T-cell (primary cell): ENCODE measurements around the gene DDX43. TPM values are rescaled to one million over a fixed set of nuclear protein-coding genes. Genes with fewer than 3 reads are reported as not detected.

Experiments used
- ATAC-seq, 4 experiments: fragments of 200-7000 bp in 3 of 4; fragments of 150-1000 bp in 1 of 4; cut with Tn5 transposase; replicated peaks in 1 of 4; 1 replicate in 3 of 4; 2 replicates in 1 of 4; pipeline ENCODE4 v1.10.0; 2021; ENCODE audit warnings: moderate library complexity in 3 of 4, mild to moderate bottlenecking in 2 of 4, moderate number of reproducible peaks in 1 of 4
- CTCF ChIA-PET, 2 donors: fragments of 300-600 bp; sonication (Branson Sonifier 250); formaldehyde crosslinking; loops; one replicate each; lab custom pipeline; 2022; ENCODE audit warnings: antibody characterized with exemption in 2 of 2; lab: Charles Lee
- POLR2A ChIA-PET, 2 donors: fragments of 300-600 bp; sonication (Branson Sonifier 250); formaldehyde crosslinking; loops; one replicate each; lab custom pipeline; 2022; ENCODE audit warnings: antibody characterized with exemption in 2 of 2; lab: Charles Lee
- DNase-seq, 35 experiments: peaks; one replicate each; pipeline versions ENCODE4 v3.0.0 to v3.0.0-alpha.2; 2013 to 2023
- H3K27ac ChIP-seq: one replicate; pipeline ENCODE4 v1.5.1; 2013; ENCODE audit warnings: low read length
- H3K27me3 ChIP-seq, 2 experiments: replicated peaks in 1 of 2; 1 replicate in 1 of 2; 2 replicates in 1 of 2; pipeline versions ENCODE4 v1.6.1 to v1.7.0; 2013; ENCODE audit warnings: low read length in 1 of 2, mixed read lengths in 1 of 2; ENCODE audit not compliant: control insufficient read depth in 2 of 2, insufficient read depth in 2 of 2; ENCODE audit errors: extremely low read depth in 1 of 2
- H3K36me3 ChIP-seq, 2 donors: 1 replicate in 1 of 2; 2 replicates in 1 of 2; pipeline versions ENCODE4 v1.6.1 to v1.7.0; 2013; ENCODE audit warnings: low read length in 1 of 2; ENCODE audit not compliant: control insufficient read depth in 2 of 2, insufficient read depth in 1 of 2; ENCODE audit errors: extremely low read depth in 1 of 2
- H3K4me1 ChIP-seq, 2 experiments: 1 replicate in 1 of 2; 2 replicates in 1 of 2; pipeline versions ENCODE4 v1.6.1 to v1.7.0; 2013; ENCODE audit warnings: low read length in 2 of 2, mixed read lengths in 1 of 2; ENCODE audit not compliant: insufficient read depth in 2 of 2, control insufficient read depth in 1 of 2; ENCODE audit errors: extremely low read depth in 1 of 2
- H3K4me3 ChIP-seq, 2 donors: 1 replicate in 1 of 2; 2 replicates in 1 of 2; pipeline versions ENCODE4 v1.5.1 to v1.7.0; 2013; ENCODE audit warnings: mild to moderate bottlenecking in 2 of 2, low read length in 1 of 2, moderate library complexity in 1 of 2; ENCODE audit not compliant: control insufficient read depth in 1 of 2; ENCODE audit errors: extremely low read depth in 1 of 2
- H3K9me3 ChIP-seq: 2 replicates; pipeline ENCODE4 v1.7.0; 2013
- H3K27ac Mint-ChIP-seq, 2 donors: one replicate each; pipeline ENCODE4 v1.8.0; 2020 to 2021; ENCODE audit warnings: mild to moderate bottlenecking in 2 of 2, mixed read lengths in 2 of 2
- H3K27me3 Mint-ChIP-seq, 2 donors: one replicate each; pipeline ENCODE4 v1.8.0; 2021 to 2022; ENCODE audit warnings: mixed read lengths in 2 of 2
- H3K36me3 Mint-ChIP-seq: one replicate; pipeline ENCODE4 v1.8.0; 2021; ENCODE audit warnings: mixed read lengths
- H3K4me1 Mint-ChIP-seq, 3 donors: one replicate each; pipeline ENCODE4 v1.8.0; 2020 to 2022; ENCODE audit warnings: mixed read lengths in 3 of 3, mild to moderate bottlenecking in 1 of 3
- H3K4me3 Mint-ChIP-seq, 3 donors: one replicate each; pipeline ENCODE4 v1.8.0; 2020 to 2022; ENCODE audit warnings: mild to moderate bottlenecking in 3 of 3, mixed read lengths in 3 of 3, moderate library complexity in 3 of 3
- H3K9me3 Mint-ChIP-seq, 3 donors: one replicate each; pipeline ENCODE4 v1.8.0; 2020 to 2022; ENCODE audit warnings: mixed read lengths in 3 of 3
- WGBS: methylation state at CpG from one replicate; pipeline ENCODE4 v1.1.5; 2013; ENCODE audit warnings: missing lambda C conversion rate; ENCODE audit not compliant: insufficient coverage; 5-methylcytosine and 5-hydroxymethylcytosine counted together
- total RNA-seq, 35 experiments: library from RNA in 6 of 35; stranded (reverse) in 6 of 35; fragments of 120-200 nt in 1 of 35; gene quantifications; one replicate each; pipeline versions ENCODE4 v1.2.1 to v1.2.4 and lab custom pipeline; 2013 to 2026

DDX43 gene
- total RNA-seq, 5 donors from 2014 or later (not counting 1 experiment from before 2014, with no cell fraction given) = 0.47 to 2.7 (median 1.3) TPM

GRCh38 chr6:73362869-73363536 lies 31.6 kb upstream of the DDX43 start:
- H3K4me1 Mint-ChIP-seq = no peaks in the 10 kb centered on the region
- Histone ChIP-seq H3K9me3 (no peaks in the 10 kb centered on the region), H3K4me1 (no peaks in the 10 kb centered on the region), H3K4me3 (no peak overlapping the region), H3K27ac (no peak overlapping the region), H3K36me3 (no peaks in the 10 kb centered on the region), H3K27me3 (peaks cover 0 to 20% of the 10 kb centered on the region in 2 experiments)
- DNase-seq (no peak), ATAC-seq (no peak)
- WGBS = 96% methylated on average over 27 of the region's 31 CpGs
- CTCF ChIA-PET = no interaction called here
- no peaks in the 10 kb centered on the region for H3K9me3 Mint-ChIP-seq
- H3K27ac Mint-ChIP-seq = no peak overlapping the region
- no peak overlapping the region for H3K4me3 Mint-ChIP-seq
- H3K27me3 Mint-ChIP-seq = peaks cover 0 to 3% of the 10 kb centered on the region in 2 donors
- POLR2A ChIA-PET = no interaction called here
- H3K36me3 Mint-ChIP-seq = no peaks in the 10 kb centered on the region

- Mint-ChIP-seq H3K36me3 (no peaks in the 10 kb centered on the region), H3K4me3 (no peak overlapping the region), H3K9me3 (no peaks in the 10 kb centered on the region), H3K27me3 (peaks cover 0 to 3% of the 10 kb centered on the region in 2 donors), H3K27ac (no peak overlapping the region), H3K4me1 (no peaks in the 10 kb centered on the region)
- CTCF ChIA-PET = no interaction called here
- DNase-seq = no peak
- 96% methylated on average over 18 of the region's 23 CpGs for WGBS
- Histone ChIP-seq H3K4me1 (no peaks in the 10 kb centered on the region), H3K9me3 (no peaks in the 10 kb centered on the region), H3K27ac (no peak overlapping the region), H3K27me3 (peaks cover 0 to 20% of the 10 kb centered on the region in 2 experiments), H3K4me3 (no peak overlapping the region), H3K36me3 (no peaks in the 10 kb centered on the region)
- no peak for ATAC-seq
- POLR2A ChIA-PET = no interaction called here
Observed at GRCh38 chr6:73363537-73363875, 31.1 kb upstream of the DDX43 start.

GRCh38 chr6:73364121-73364520 lies 30.5 kb upstream of the DDX43 start:
- no peaks in the 10 kb centered on the region for H3K4me1 Mint-ChIP-seq

GRCh38 chr6:73364549-73364948 lies 30.1 kb upstream of the DDX43 start:
- POLR2A ChIA-PET = interaction anchor here (0.5 to 0.6 kb wide), 2 partner anchors 36 to 417 kb away, joined by 5 read pairs; no protein-coding TSS in a partner anchor

More at GRCh38 chr6:73364121-73364520, 30.5 kb upstream of the DDX43 start:
- Mint-ChIP-seq H3K27me3 (peaks cover 0 to 3% of the 10 kb centered on the region in 2 donors), H3K4me3 (no peak overlapping the region), H3K27ac (no peak overlapping the region), H3K36me3 (no peaks in the 10 kb centered on the region), H3K9me3 (no peaks in the 10 kb centered on the region)
- no peaks in the 10 kb centered on the region for H3K36me3 ChIP-seq
- DNase-seq (no peak), ATAC-seq (no peak)
- H3K27me3 ChIP-seq = peaks cover 0 to 20% of the 10 kb centered on the region in 2 experiments
- CTCF ChIA-PET = interaction anchor here in 1 of 2 donors (0.6 kb wide), 1 partner anchor 145 kb away, joined by 3 read pairs; no protein-coding TSS in a partner anchor
- H3K27ac ChIP-seq = no peak overlapping the region
- H3K4me3 ChIP-seq = no peak overlapping the region
- POLR2A ChIA-PET = interaction anchor here in 1 of 2 donors (0.6 kb wide), 1 partner anchor 35 kb away, joined by 5 read pairs; no protein-coding TSS in a partner anchor
- WGBS = 96% methylated on average over 11 of the region's 14 CpGs
- no peaks in the 10 kb centered on the region for H3K9me3 ChIP-seq
- no peaks in the 10 kb centered on the region for H3K4me1 ChIP-seq

GRCh38 chr6:73367761-73368355 lies 26.8 kb upstream of the DDX43 start:
- no peaks in the 10 kb centered on the region for H3K36me3 Mint-ChIP-seq

More at GRCh38 chr6:73364549-73364948, 30.1 kb upstream of the DDX43 start:
- no peaks in the 10 kb centered on the region for H3K36me3 Mint-ChIP-seq
- H3K4me1 Mint-ChIP-seq = no peaks in the 10 kb centered on the region
- no peaks in the 10 kb centered on the region for H3K9me3 Mint-ChIP-seq
- H3K27me3 Mint-ChIP-seq = peaks cover 0 to 3% of the 10 kb centered on the region in 2 donors
- no peak overlapping the region for H3K27ac Mint-ChIP-seq
- WGBS = 89% methylated on average over 6 of the region's 9 CpGs
- no peak overlapping the region for H3K4me3 ChIP-seq
- no peak for ATAC-seq
- no peaks in the 10 kb centered on the region for H3K4me1 ChIP-seq
- CTCF ChIA-PET = interaction anchor here (0.6 kb wide), 2 partner anchors 145 to 222 kb away, joined by 3 to 4 read pairs; no protein-coding TSS in a partner anchor
- DNase-seq = no peak
- no peaks in the 10 kb centered on the region for H3K9me3 ChIP-seq
- H3K4me3 Mint-ChIP-seq = no peak overlapping the region
- no peak overlapping the region for H3K27ac ChIP-seq
- no peaks in the 10 kb centered on the region for H3K36me3 ChIP-seq
- H3K27me3 ChIP-seq = peaks cover 0 to 20% of the 10 kb centered on the region in 2 experiments

GRCh38 chr6:73368675-73369074 lies 26.0 kb upstream of the DDX43 start:
- H3K27ac Mint-ChIP-seq = no peak overlapping the region
- H3K9me3 ChIP-seq = no peaks in the 10 kb centered on the region

More at GRCh38 chr6:73367761-73368355, 26.8 kb upstream of the DDX43 start:
- ATAC-seq = no peak
- Histone ChIP-seq H3K9me3 (no peaks in the 10 kb centered on the region), H3K27me3 (peaks cover 0 to 17% of the 10 kb centered on the region in 2 experiments), H3K27ac (no peak overlapping the region), H3K36me3 (no peaks in the 10 kb centered on the region), H3K4me3 (no peak overlapping the region), H3K4me1 (no peaks in the 10 kb centered on the region)
- 88% methylated on average over 10 of the region's 16 CpGs for WGBS
- no peak overlapping the region for H3K4me3 Mint-ChIP-seq
- no peaks in the 10 kb centered on the region for H3K4me1 Mint-ChIP-seq
- no peaks in the 10 kb centered on the region for H3K27me3 Mint-ChIP-seq
- no peak for DNase-seq
- peaks cover 0 to 8% (median under 1%) of the 10 kb centered on the region in 3 donors for H3K9me3 Mint-ChIP-seq
- ChIA-PET CTCF (interaction anchor here in 1 of 2 donors (0.5 kb wide), 1 partner anchor 30 kb away, joined by 3 read pairs; no protein-coding TSS in a partner anchor), POLR2A (no interaction called here)
- H3K27ac Mint-ChIP-seq = no peak overlapping the region

More at GRCh38 chr6:73368675-73369074, 26.0 kb upstream of the DDX43 start:
- no peak for DNase-seq
- Mint-ChIP-seq H3K27me3 (no peaks in the 10 kb centered on the region), H3K4me3 (no peak overlapping the region), H3K4me1 (no peaks in the 10 kb centered on the region), H3K36me3 (no peaks in the 10 kb centered on the region), H3K9me3 (peaks cover 2 to 11% (median 2%) of the 10 kb centered on the region in 3 donors)
- Histone ChIP-seq H3K36me3 (no peaks in the 10 kb centered on the region), H3K4me3 (no peak overlapping the region), H3K27ac (no peak overlapping the region), H3K27me3 (peaks cover 0 to 9% of the 10 kb centered on the region in 2 experiments), H3K4me1 (no peaks in the 10 kb centered on the region)
- WGBS = no CpG with 5 or more reads among the region's 4 CpGs
- ChIA-PET CTCF (no interaction called here), POLR2A (no interaction called here)
- ATAC-seq = no peak
